CD8-positive, alpha-beta memory T cell (primary cell): ENCODE results near the gene XPO5. TPM values are rescaled to one million over a fixed set of nuclear protein-coding genes. Genes with fewer than 3 reads are reported as not detected.

Experiments
- CTCF ChIA-PET: fragments of 350-600 bp; sonication (Branson Sonifier 250); formaldehyde crosslinking; loops from one replicate; lab custom pipeline; 2021; ENCODE audit warnings: antibody characterized with exemption; lab: Charles Lee
- POLR2A ChIA-PET: fragments of 350-600 bp; sonication (Branson Sonifier 250); formaldehyde crosslinking; loops from one replicate; lab custom pipeline; 2021; ENCODE audit warnings: antibody characterized with exemption; lab: Charles Lee
- DNase-seq, 5 donors: peaks; one replicate each; pipeline versions ENCODE4 v3.0.0 to v3.0.0-alpha.2; 2020 to 2022; ENCODE audit warnings: mixed read lengths in 1 of 5
- H3K27ac ChIP-seq: one replicate; pipeline ENCODE4 v1.7.0; 2013; ENCODE audit warnings: low read depth, mild to moderate bottlenecking, low read length, moderate library complexity
- H3K27me3 ChIP-seq: 2 replicates; pipeline ENCODE4 v1.7.0; 2013; ENCODE audit warnings: low read length, mild to moderate bottlenecking; ENCODE audit not compliant: insufficient read depth, poor library complexity, severe bottlenecking
- H3K36me3 ChIP-seq: 2 replicates; pipeline ENCODE4 v1.7.0; 2013; ENCODE audit warnings: mild to moderate bottlenecking, low read length, moderate library complexity; ENCODE audit not compliant: insufficient read depth
- H3K4me1 ChIP-seq: 2 replicates; pipeline ENCODE4 v1.7.0; 2013; ENCODE audit warnings: mild to moderate bottlenecking, low read length, moderate library complexity; ENCODE audit not compliant: insufficient read depth
- H3K4me3 ChIP-seq: 2 replicates; pipeline ENCODE4 v1.7.0; 2013; ENCODE audit warnings: mild to moderate bottlenecking, low read length
- H3K9me3 ChIP-seq: 2 replicates; pipeline ENCODE4 v1.7.0; 2013; ENCODE audit warnings: mild to moderate bottlenecking, low read length
- H3K27ac Mint-ChIP-seq, 8 donors: one replicate each; pipeline ENCODE4 v1.8.0; 2020 to 2021; ENCODE audit warnings: mixed read lengths in 8 of 8, mild to moderate bottlenecking in 6 of 8, inconsistent platforms in 3 of 8, moderate library complexity in 3 of 8
- H3K27me3 Mint-ChIP-seq, 2 donors: one replicate each; pipeline ENCODE4 v1.8.0; 2020 to 2021; ENCODE audit warnings: mixed read lengths in 2 of 2, mild to moderate bottlenecking in 1 of 2, moderate library complexity in 1 of 2
- H3K36me3 Mint-ChIP-seq, 3 donors: one replicate each; pipeline ENCODE4 v1.8.0; 2020 to 2021; ENCODE audit warnings: mixed read lengths in 3 of 3, inconsistent platforms in 1 of 3, mild to moderate bottlenecking in 1 of 3
- H3K4me1 Mint-ChIP-seq, 3 donors: one replicate each; pipeline ENCODE4 v1.8.0; 2020 to 2021; ENCODE audit warnings: mixed read lengths in 3 of 3, inconsistent platforms in 1 of 3, mild to moderate bottlenecking in 1 of 3
- H3K4me3 Mint-ChIP-seq, 7 donors: one replicate each; pipeline ENCODE4 v1.8.0; 2020 to 2021; ENCODE audit warnings: mixed read lengths in 7 of 7, mild to moderate bottlenecking in 6 of 7, moderate library complexity in 4 of 7, inconsistent platforms in 2 of 7
- H3K9me3 Mint-ChIP-seq, 5 donors: one replicate each; pipeline ENCODE4 v1.8.0; 2020 to 2022; ENCODE audit warnings: mixed read lengths in 5 of 5, mild to moderate bottlenecking in 3 of 5, moderate library complexity in 2 of 5, inconsistent platforms in 1 of 5
- polyA plus RNA-seq: library from polyadenylated mRNA; unstranded; fragments of 300-500 nt; fragmentation: Illumina TruSeq; gene quantifications from one replicate; pipeline ENCODE4 v1.2.3, GENCODE V29; 2021
- total RNA-seq, 2 experiments: library from RNA; stranded (reverse); gene quantifications; one replicate each; pipeline ENCODE4 v1.2.3, GENCODE V29; 2021

XPO5 gene
- total and polyA plus RNA-seq, 3 experiments from 2014 or later: 15.3 to 116 (median 98.0) TPM

GRCh38 chr6:43508481-43509141, 67.2 kb downstream of the XPO5 start:
- Mint-ChIP-seq H3K36me3 (peaks cover 3 to 53% (median 8%) of the 10 kb centered on the region in 3 donors), H3K4me3 (peak overlapping the region; percentile 56 to 96 (median 82)), H3K4me1 (peaks cover 22 to 43% (median 37%) of the 10 kb centered on the region in 3 donors), H3K27me3 (peaks cover 7 to 14% of the 10 kb centered on the region in 2 donors), H3K9me3 (no peaks in the 10 kb centered on the region), H3K27ac (peak overlapping the region in 4 of 8 donors; percentile 14 to 85 (median 68))
- H3K27me3 ChIP-seq: peaks cover 10% of the 10 kb centered on the region
- CTCF ChIA-PET: interaction anchor here (1.1 to 7.2 kb wide), 7 partner anchors 8 to 280 kb away, joined by 3 to 93 read pairs (median 9); partner anchors contain the start of genes DLK2, DNPH1, POLR1C and YIPF3
- POLR2A ChIA-PET: interaction anchor here (1.4 to 1.7 kb wide), 2 partner anchors 54 to 284 kb away, joined by 3 to 4 read pairs; partner anchors contain the start of gene DLK2
- peaks cover 18% of the 10 kb centered on the region for H3K36me3 ChIP-seq
- H3K27ac ChIP-seq: no peak overlapping the region
- no peak for DNase-seq
- H3K9me3 ChIP-seq: no peaks in the 10 kb centered on the region
- H3K4me3 ChIP-seq: no peak overlapping the region
- H3K4me1 ChIP-seq: peaks cover 14% of the 10 kb centered on the region

DNA sequence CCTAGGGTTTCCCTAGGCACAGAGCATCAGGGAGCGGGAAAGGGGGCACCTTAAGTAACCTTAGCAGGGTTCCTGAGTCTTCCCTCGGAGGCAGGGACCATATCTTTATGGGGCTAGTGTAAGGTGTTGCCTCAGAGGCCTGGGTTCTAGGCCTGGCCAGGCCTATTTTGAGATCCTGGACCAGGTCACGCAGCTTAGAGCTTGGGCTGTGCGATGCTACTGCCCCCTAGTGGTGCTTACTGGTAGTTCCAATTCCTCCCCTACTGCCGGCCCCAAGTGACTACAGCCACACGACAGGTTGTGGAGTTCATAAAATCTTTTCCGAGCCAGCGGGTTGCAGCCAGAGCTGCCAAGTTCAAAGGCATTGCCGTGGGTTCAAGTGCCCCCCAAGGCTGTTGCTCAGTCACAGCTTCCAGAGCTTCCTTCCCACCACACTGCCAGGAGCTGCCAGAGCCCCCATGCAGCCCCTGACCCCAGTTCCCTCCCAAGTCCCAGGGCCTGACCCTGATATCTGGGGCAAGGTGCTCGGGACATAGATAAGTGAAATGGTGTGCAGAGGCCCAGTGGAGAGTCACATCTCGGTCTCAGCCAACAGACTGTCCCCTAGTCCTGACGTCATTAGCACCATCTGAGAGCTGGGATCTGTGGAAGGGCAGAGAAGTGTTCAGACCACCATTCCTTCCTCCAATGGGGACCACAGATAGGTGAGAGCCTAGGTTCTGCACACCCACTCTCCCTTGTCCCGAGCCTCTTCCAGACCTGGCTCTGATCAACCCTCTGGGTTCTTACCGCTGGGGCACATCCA, 69.0 kb downstream of the XPO5 start:
- peak; percentile 65 to 83 (median 71) for DNase-seq
- Mint-ChIP-seq H3K9me3 (no peaks in the 10 kb centered on the region), H3K4me3 (peak overlapping the region in 1 of 7 donors; percentile 66), H3K27ac (peak overlapping the region in 7 of 8 donors; percentile 5 to 95 (median 66)), H3K27me3 (peaks cover 5 to 14% of the 10 kb centered on the region in 2 donors), H3K4me1 (peaks cover 16 to 35% (median 30%) of the 10 kb centered on the region in 3 donors), H3K36me3 (peaks cover 4 to 53% (median 13%) of the 10 kb centered on the region in 3 donors)
- CTCF ChIA-PET: interaction anchor here (0.6 to 7.2 kb wide), 32 partner anchors 9 to 691 kb away, joined by 3 to 93 read pairs (median 4); partner anchors contain the start of genes ABCC10, CRIP3, DLK2 and DNPH1
- H3K9me3 ChIP-seq: no peaks in the 10 kb centered on the region
- no peak overlapping the region for H3K4me3 ChIP-seq
- H3K27ac ChIP-seq: no peak overlapping the region
- H3K27me3 ChIP-seq: peaks cover 10% of the 10 kb centered on the region
- POLR2A ChIA-PET: interaction anchor here (0.7 to 1.7 kb wide), 6 partner anchors 9 to 278 kb away, joined by 3 to 4 read pairs (median 3); partner anchors contain the start of genes ABCC10, DLK2, DNPH1 and POLR1C
- peaks cover 14% of the 10 kb centered on the region for H3K4me1 ChIP-seq
- peaks cover 15% of the 10 kb centered on the region for H3K36me3 ChIP-seq

DNA sequence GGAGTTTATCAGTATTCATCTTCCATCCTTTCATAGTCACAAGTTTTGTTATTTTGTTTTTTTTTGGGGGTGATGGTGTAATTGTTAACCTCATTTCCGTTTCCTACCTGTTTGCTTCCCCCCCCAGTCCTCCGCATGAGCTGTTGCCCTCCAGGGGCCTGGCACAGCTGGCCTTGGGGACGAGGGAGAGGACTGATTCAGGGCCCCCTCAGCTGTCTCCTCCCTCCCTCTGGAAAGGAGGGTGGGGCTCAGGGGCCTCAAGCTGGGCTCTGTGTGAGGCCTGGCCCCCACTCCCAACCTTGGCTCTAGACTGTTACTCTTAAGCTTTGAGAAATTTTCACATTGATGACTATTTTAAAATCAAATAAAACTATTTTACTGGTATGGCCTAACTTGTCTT, 69.7 kb downstream of the XPO5 start:
- no peak overlapping the region for H3K27ac ChIP-seq
- peaks cover 14% of the 10 kb centered on the region for H3K4me1 ChIP-seq
- no peaks in the 10 kb centered on the region for H3K9me3 ChIP-seq
- peaks cover 10% of the 10 kb centered on the region for H3K27me3 ChIP-seq
- Mint-ChIP-seq H3K27ac (peak overlapping the region; percentile 5 to 95 (median 50)), H3K4me1 (peaks cover 14 to 30% (median 26%) of the 10 kb centered on the region in 3 donors), H3K9me3 (no peaks in the 10 kb centered on the region), H3K36me3 (peaks cover 4 to 53% (median 15%) of the 10 kb centered on the region in 3 donors), H3K27me3 (peaks cover 5 to 14% of the 10 kb centered on the region in 2 donors), H3K4me3 (peak overlapping the region in 1 of 7 donors; percentile 66)
- H3K36me3 ChIP-seq: peaks cover 12% of the 10 kb centered on the region
- no peak for DNase-seq
- H3K4me3 ChIP-seq: no peak overlapping the region
- CTCF ChIA-PET: interaction anchor here (0.6 to 7.2 kb wide), 24 partner anchors 10 to 690 kb away, joined by 3 to 93 read pairs (median 4); partner anchors contain the start of genes CRIP3, DLK2, POLR1C and TJAP1
- POLR2A ChIA-PET: interaction anchor here (0.7 to 1.5 kb wide), 4 partner anchors 11 to 277 kb away, joined by 3 to 4 read pairs (median 3); partner anchors contain the start of genes ABCC10, DNPH1, POLR1C and YIPF3

DNA sequence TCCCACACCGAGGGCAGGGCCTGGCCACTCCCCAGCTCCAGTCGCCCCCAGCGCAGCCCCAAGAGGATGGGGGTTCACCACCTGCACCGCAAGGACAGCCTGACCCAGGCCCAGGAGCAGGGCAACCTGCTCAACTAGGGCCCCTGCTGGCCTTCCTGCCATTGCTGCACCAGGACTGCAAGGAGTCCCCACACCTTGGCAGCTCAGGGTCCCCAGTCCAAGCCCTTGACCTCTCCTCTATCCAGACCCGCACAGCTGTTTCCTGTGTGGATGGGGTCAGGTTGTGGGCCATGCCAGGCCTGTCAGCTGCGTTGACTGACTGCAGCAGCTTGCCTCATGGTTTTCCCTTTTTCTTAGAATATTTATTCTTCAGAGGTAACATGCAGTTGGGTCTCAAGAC, 70.1 kb downstream of the XPO5 start:
- H3K27me3 ChIP-seq: peaks cover 10% of the 10 kb centered on the region
- ChIA-PET CTCF (interaction anchor here (0.6 to 7.2 kb wide), 18 partner anchors 10 to 605 kb away, joined by 3 to 93 read pairs (median 4); partner anchors contain the start of genes CRIP3, DLK2, POLR1C and TJAP1), POLR2A (interaction anchor here (1.0 to 1.5 kb wide), 3 partner anchors 11 to 277 kb away, joined by 3 to 4 read pairs (median 3); partner anchors contain the start of genes ABCC10, DNPH1, POLR1C and YIPF3)
- DNase-seq: no peak
- peaks cover 14% of the 10 kb centered on the region for H3K4me1 ChIP-seq
- Mint-ChIP-seq H3K36me3 (peaks cover 4 to 54% (median 15%) of the 10 kb centered on the region in 3 donors), H3K27me3 (peaks cover 5 to 14% of the 10 kb centered on the region in 2 donors), H3K4me3 (no peak overlapping the region), H3K9me3 (no peaks in the 10 kb centered on the region), H3K27ac (peak overlapping the region in 6 of 8 donors; percentile 17 to 95 (median 71)), H3K4me1 (peaks cover 14 to 28% (median 23%) of the 10 kb centered on the region in 3 donors)
- H3K9me3 ChIP-seq: no peaks in the 10 kb centered on the region
- H3K4me3 ChIP-seq: no peak overlapping the region
- peaks cover 15% of the 10 kb centered on the region for H3K36me3 ChIP-seq
- no peak overlapping the region for H3K27ac ChIP-seq

GRCh38 chr6:43504756-43505593, 70.9 kb downstream of the XPO5 start:
- Mint-ChIP-seq H3K27me3 (peaks cover 5 to 14% of the 10 kb centered on the region in 2 donors), H3K4me1 (peaks cover 14 to 23% (median 19%) of the 10 kb centered on the region in 3 donors), H3K9me3 (no peaks in the 10 kb centered on the region), H3K36me3 (peaks cover 4 to 62% (median 16%) of the 10 kb centered on the region in 3 donors), H3K4me3 (no peak overlapping the region), H3K27ac (peak overlapping the region in 2 of 8 donors; percentile 24 to 29)
- ChIA-PET POLR2A (interaction anchor here (0.6 to 1.3 kb wide), 2 partner anchors 135 to 276 kb away, joined by 3 read pairs; partner anchors contain the start of genes DNPH1 and ZNF318), CTCF (interaction anchor here (0.9 to 7.2 kb wide), 9 partner anchors 11 to 362 kb away, joined by 3 to 93 read pairs (median 8); partner anchors contain the start of genes DLK2, POLR1C, TJAP1 and YIPF3)
- no peaks in the 10 kb centered on the region for H3K9me3 ChIP-seq
- H3K27me3 ChIP-seq: peaks cover 10% of the 10 kb centered on the region
- DNase-seq: no peak
- no peak overlapping the region for H3K27ac ChIP-seq
- peaks cover 14% of the 10 kb centered on the region for H3K4me1 ChIP-seq
- no peak overlapping the region for H3K4me3 ChIP-seq
- peaks cover 18% of the 10 kb centered on the region for H3K36me3 ChIP-seq

DNA sequence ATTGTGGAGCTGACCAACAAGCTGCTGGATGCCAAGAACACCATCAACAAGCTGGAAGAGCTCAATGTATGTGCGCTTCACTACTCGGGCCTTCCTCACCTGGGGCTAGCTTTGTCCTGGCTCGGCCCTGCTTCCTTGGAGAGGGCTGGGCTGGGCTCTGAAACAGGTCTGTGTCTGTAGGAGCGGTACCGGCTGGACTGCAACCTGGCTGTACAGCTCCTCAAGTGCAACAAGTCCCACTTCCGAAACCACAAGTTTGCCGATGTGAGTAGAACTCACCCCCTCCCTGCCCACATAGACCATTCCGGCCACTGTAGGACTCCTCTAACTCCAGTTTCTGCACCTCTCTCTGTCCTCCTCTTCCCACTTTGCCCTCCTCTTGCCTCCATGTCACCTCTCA, 72.4 kb downstream of the XPO5 start:
- H3K36me3 Mint-ChIP-seq: peaks cover 4 to 75% (median 14%) of the 10 kb centered on the region in 3 donors

More for the DNA sequence above, 72.4 kb downstream of the XPO5 start:
- no peaks in the 10 kb centered on the region for H3K9me3 ChIP-seq
- Mint-ChIP-seq H3K27me3 (peaks cover 4% of the 10 kb centered on the region in 2 donors), H3K4me1 (peaks cover 8 to 13% (median 11%) of the 10 kb centered on the region in 3 donors), H3K4me3 (no peak overlapping the region), H3K27ac (peak overlapping the region in 4 of 8 donors; percentile 13 to 81 (median 56)), H3K9me3 (no peaks in the 10 kb centered on the region)
- no peak for DNase-seq
- H3K4me1 ChIP-seq: peaks cover 8% of the 10 kb centered on the region
- no peaks in the 10 kb centered on the region for H3K27me3 ChIP-seq
- POLR2A ChIA-PET: no interaction called here
- no peak overlapping the region for H3K27ac ChIP-seq
- peaks cover 34% of the 10 kb centered on the region for H3K36me3 ChIP-seq
- H3K4me3 ChIP-seq: no peak overlapping the region
- CTCF ChIA-PET: interaction anchor here (1.6 to 7.2 kb wide), 2 partner anchors 10 to 49 kb away, joined by 4 to 93 read pairs; no protein-coding TSS in a partner anchor
